Fibroblast of mammary gland (primary cell): Measurements from ENCODE around the gene STAMBPL1.

Experiments
- DNase-seq: peaks from one replicate; pipeline ENCODE4 v3.0.0-alpha.2; 2010; ENCODE audit warnings: low read depth
- H3K4me3 ChIP-seq: 2 replicates; pipeline ENCODE4 v1.5.1; 2011; ENCODE audit warnings: low read depth, mild to moderate bottlenecking, low read length, moderate library complexity; ENCODE audit not compliant: control insufficient read depth
- CTCF ChIP-seq: conservative IDR thresholded peaks from 2 replicates; pipeline ENCODE4 v1.5.1; 2011; ENCODE audit warnings: low read depth, low read length, inconsistent platforms; ENCODE audit not compliant: control insufficient read depth, insufficient read depth

Gene STAMBPL1

GRCh38 chr10:88920198-88920597, 40.2 kb downstream of the STAMBPL1 start:
- no peak for TF ChIP-seq CTCF
- DNase-seq, result peak; percentile 61
- no peak overlapping the region for H3K4me3 ChIP-seq

GRCh38 chr10:88920986-88921593, 41.0 kb downstream of the STAMBPL1 start:
- H3K4me3 ChIP-seq, result no peak overlapping the region
- TF ChIP-seq CTCF, result no peak
- DNase-seq, result no peak

GRCh38 chr10:88922041-88922440, 42.0 kb downstream of the STAMBPL1 start:
- no peak for TF ChIP-seq CTCF
- DNase-seq, result peak; percentile 26

GRCh38 chr10:88923520-88923919, 43.5 kb downstream of the STAMBPL1 start:
- no peak for TF ChIP-seq CTCF
- peak; percentile 38 for DNase-seq
- no peak overlapping the region for H3K4me3 ChIP-seq

More at GRCh38 chr10:88922041-88922440, 42.0 kb downstream of the STAMBPL1 start:
- H3K4me3 ChIP-seq, result no peak overlapping the region

- peak; percentile 96 for DNase-seq
- no peak for TF ChIP-seq CTCF
- H3K4me3 ChIP-seq, result no peak overlapping the region
These were observed 46.7 kb downstream of the STAMBPL1 start for GRCh38 chr10:88926566-88927415.

GRCh38 chr10:88927416-88927690, 47.3 kb downstream of the STAMBPL1 start:
- no peak for TF ChIP-seq CTCF
- H3K4me3 ChIP-seq, result no peak overlapping the region
- DNase-seq, result no peak
